GM19035 (cell line): ENCODE measurements around the gene HPSE2.
"Not testable (repeated sequence)": the region's sequence is repeated elsewhere in the genome, so short reads cannot be mapped to it uniquely, and the experiment has no call there.

ENCODE experiments used
- ATAC-seq: cut with Tn5 transposase; IDR thresholded peaks from one replicate; pipeline ENCODE4 v1.9.1; 2021; ENCODE audit not compliant: unreplicated experiment

HPSE2 gene

GRCh38 chr10:98577168-98577567 is 658.5 kb downstream of the HPSE2 start:
- no peak for ATAC-seq

GRCh38 chr10:98576096-98576495 is 659.6 kb downstream of the HPSE2 start:
- no peak for ATAC-seq

GRCh38 chr10:98572594-98572993 is 663.1 kb downstream of the HPSE2 start:
- no peak for ATAC-seq

GRCh38 chr10:98570834-98571233 is 664.8 kb downstream of the HPSE2 start:
- no peak for ATAC-seq

GRCh38 chr10:98569853-98570252 is 665.8 kb downstream of the HPSE2 start:
- no peak for ATAC-seq

- ATAC-seq = no peak
Observed at GRCh38 chr10:98568551-98568950, 667.1 kb downstream of the HPSE2 start.

- no peak for ATAC-seq
Observed at GRCh38 chr10:98567391-98568133, 668.1 kb downstream of the HPSE2 start.

GRCh38 chr10:98563811-98564210 is 671.8 kb downstream of the HPSE2 start:
- no peak for ATAC-seq

GRCh38 chr10:98560565-98560964 is 675.1 kb downstream of the HPSE2 start:
- ATAC-seq = no peak

- no peak for ATAC-seq
Observed at GRCh38 chr10:98556061-98556460, 679.6 kb downstream of the HPSE2 start.

GRCh38 chr10:98555021-98555619 is 680.5 kb downstream of the HPSE2 start:
- ATAC-seq = no peak

GRCh38 chr10:98541561-98541960 is 694.1 kb downstream of the HPSE2 start:
- ATAC-seq = not testable (repeated sequence)

- ATAC-seq = no peak
Observed at GRCh38 chr10:98539578-98539977, 696.1 kb downstream of the HPSE2 start.

- no peak for ATAC-seq
Observed at GRCh38 chr10:98538472-98538871, 697.2 kb downstream of the HPSE2 start.

- ATAC-seq = no peak
Observed at GRCh38 chr10:98536551-98536950, 699.1 kb downstream of the HPSE2 start.

GRCh38 chr10:98533746-98534445 is 701.8 kb downstream of the HPSE2 start:
- ATAC-seq = no peak

GRCh38 chr10:98533241-98533640 is 702.4 kb downstream of the HPSE2 start:
- ATAC-seq = no peak

GRCh38 chr10:98528805-98529183 is 706.9 kb downstream of the HPSE2 start:
- ATAC-seq = no peak

- ATAC-seq = no peak
Observed at GRCh38 chr10:98528166-98528804, 707.4 kb downstream of the HPSE2 start.

GRCh38 chr10:98525969-98526368 is 709.7 kb downstream of the HPSE2 start:
- ATAC-seq = no peak

- ATAC-seq = no peak
Observed at GRCh38 chr10:98524124-98524523, 711.5 kb downstream of the HPSE2 start.

- ATAC-seq = no peak
Observed at GRCh38 chr10:98519841-98520240, 715.8 kb downstream of the HPSE2 start.
